Thyroid gland (tissue), 4 donors: ENCODE measurements around the gene ASCL4. TPM values are rescaled to one million over a fixed set of nuclear protein-coding genes. Genes with fewer than 3 reads are reported as not detected.

Source experiments
- DNase-seq, 2 donors: peaks; one replicate each; pipeline ENCODE4 v3.0.0-alpha.2; 2019
- H3K27ac ChIP-seq, 3 donors: fragments of 200-600 bp; sonication (generic); 1 replicate in 2 of 3; 2 replicates in 1 of 3; pipeline ENCODE4 v1.5.1; 2016 to 2019; ENCODE audit warnings: mild to moderate bottlenecking in 1 of 3, moderate library complexity in 1 of 3
- H3K27me3 ChIP-seq: fragments of 200-600 bp; sonication (generic); one replicate; pipeline ENCODE4 v1.5.1; 2019
- H3K36me3 ChIP-seq, 2 donors: fragments of 200-600 bp; sonication (generic); one replicate each; pipeline ENCODE4 v1.5.1; 2016 to 2019
- H3K4me1 ChIP-seq, 2 donors: fragments of 200-600 bp; sonication (generic); one replicate each; pipeline ENCODE4 v1.5.1; 2017 to 2019
- H3K4me3 ChIP-seq, 3 donors: fragments of 200-600 bp; sonication (generic); replicated peaks in 1 of 3; 1 replicate in 2 of 3; 2 replicates in 1 of 3; pipeline ENCODE4 v1.5.1; 2016; ENCODE audit warnings: mild to moderate bottlenecking in 1 of 3
- H3K9me3 ChIP-seq: fragments of 200-600 bp; sonication (generic); one replicate; pipeline ENCODE4 v1.5.1; 2017
- CTCF ChIP-seq, 6 experiments: fragments of 200-600 bp in 3 of 6; fragments of 450-650 bp in 3 of 6; sonication (generic) in 3 of 6; IDR thresholded peaks; one replicate each; pipeline ENCODE4 v1.5.1; 2016 to 2019; ENCODE audit warnings: antibody characterized with exemption in 6 of 6, mild to moderate bottlenecking in 2 of 6, inconsistent platforms in 1 of 6, moderate library complexity in 1 of 6
- POLR2A ChIP-seq, 2 donors: fragments of 450-650 bp; IDR thresholded peaks; one replicate each; pipeline ENCODE4 v1.6.1; 2017; ENCODE audit warnings: antibody characterized with exemption in 2 of 2, mild to moderate bottlenecking in 2 of 2, moderate library complexity in 1 of 2
- WGBS, 2 donors: methylation state at CpG; one replicate each; pipeline ENCODE4 v1.1.5; 2017; 5-methylcytosine and 5-hydroxymethylcytosine counted together
- intact Hi-C: fragments of 100-400 bp; cut with DNase I; formaldehyde crosslinking; loops from one replicate; pipeline ENCODE4 v1.15.1; 2023
- total RNA-seq, 4 donors: library from RNA; depleted of rRNA; stranded (reverse); fragments of >200 nt; gene quantifications; one replicate each; pipeline ENCODE4 v1.2.3, GENCODE V29; 2016

The ASCL4 gene
- total RNA-seq, 4 donors from 2014 or later, result not detected

GRCh38 chr12:107762874-107763273 is 11.6 kb upstream of the ASCL4 start:
- Histone ChIP-seq H3K4me3 (no peak overlapping the region), H3K9me3 (no peaks in the 10 kb centered on the region), H3K27ac (no peak overlapping the region), H3K27me3 (no peaks in the 10 kb centered on the region), H3K4me1 (peaks cover 19% of the 10 kb centered on the region in 2 donors), H3K36me3 (no peaks in the 10 kb centered on the region)
- WGBS, 2 donors, result 90% methylated on average over 1 of the region's 1 CpG
- intact Hi-C loops, result loop anchor here (5.0 kb wide), 1 partner anchor 76 kb away; the partner anchor contains the start of gene PWP1
- DNase-seq, result no peak
- no peak for TF ChIP-seq POLR2A (IDR thresholded peaks at IDR 0.05)
- no peak for TF ChIP-seq CTCF (IDR thresholded peaks at IDR 0.05)

- Histone ChIP-seq H3K27ac (no peak overlapping the region), H3K9me3 (no peaks in the 10 kb centered on the region), H3K4me3 (no peak overlapping the region), H3K4me1 (peaks cover 5 to 12% of the 10 kb centered on the region in 2 donors), H3K27me3 (no peaks in the 10 kb centered on the region), H3K36me3 (no peaks in the 10 kb centered on the region)
- no peak for TF ChIP-seq CTCF (IDR thresholded peaks at IDR 0.05)
- no peak for TF ChIP-seq POLR2A (IDR thresholded peaks at IDR 0.05)
- no peak for DNase-seq
- WGBS, 2 donors, result 67 to 70% methylated on average over 4 of the region's 4 CpGs
- intact Hi-C loops, result loop anchor here (5.0 kb wide), 1 partner anchor 77 kb away; the partner anchor contains the start of gene PWP1
Observed at GRCh38 chr12:107764626-107765025, 9.9 kb upstream of the ASCL4 start.

- no peaks in the 10 kb centered on the region for H3K27me3 ChIP-seq
- TF ChIP-seq CTCF (IDR thresholded peaks at IDR 0.05) (no peak), POLR2A (IDR thresholded peaks at IDR 0.05) (no peak)
- H3K9me3 ChIP-seq, result no peaks in the 10 kb centered on the region
- 81 to 94% methylated on average over 1 of the region's 1 CpG for WGBS, 2 donors
- H3K27ac ChIP-seq, result no peak overlapping the region
- H3K36me3 ChIP-seq, result no peaks in the 10 kb centered on the region
- intact Hi-C loops, result no loop called here
- no peak for DNase-seq
- H3K4me1 ChIP-seq, result peaks cover 0 to 5% of the 10 kb centered on the region in 2 donors
- H3K4me3 ChIP-seq, result no peak overlapping the region
Observed at GRCh38 chr12:107765316-107765715, 9.2 kb upstream of the ASCL4 start.

GRCh38 chr12:107767466-107767865 is 7.0 kb upstream of the ASCL4 start:
- intact Hi-C loops, result no loop called here
- H3K27me3 ChIP-seq, result no peaks in the 10 kb centered on the region
- 78 to 80% methylated on average over 5 of the region's 5 CpGs for WGBS, 2 donors
- no peak for DNase-seq
- H3K36me3 ChIP-seq, result no peaks in the 10 kb centered on the region
- H3K4me3 ChIP-seq, result no peak overlapping the region
- H3K4me1 ChIP-seq, result no peaks in the 10 kb centered on the region
- TF ChIP-seq CTCF (IDR thresholded peaks at IDR 0.05) (no peak), POLR2A (IDR thresholded peaks at IDR 0.05) (no peak)
- no peak overlapping the region for H3K27ac ChIP-seq
- H3K9me3 ChIP-seq, result no peaks in the 10 kb centered on the region

- Histone ChIP-seq H3K27ac (no peak overlapping the region), H3K27me3 (peaks cover 23% of the 10 kb centered on the region), H3K9me3 (no peaks in the 10 kb centered on the region), H3K4me1 (peaks cover 5 to 8% of the 10 kb centered on the region in 2 donors), H3K4me3 (no peak overlapping the region), H3K36me3 (no peaks in the 10 kb centered on the region)
- no peak for TF ChIP-seq CTCF (IDR thresholded peaks at IDR 0.05)
- no peak for TF ChIP-seq POLR2A (IDR thresholded peaks at IDR 0.05)
- no peak for DNase-seq
- intact Hi-C loops, result loop anchor here (10.0 kb wide), 1 partner anchor 110 kb away; no protein-coding TSS in a partner anchor
- 3 to 7% methylated on average over 2 to 31 of the region's 66 CpGs for WGBS, 2 donors
Observed at GRCh38 chr12:107775093-107775721, 703 bp downstream of the ASCL4 start.
